HepG2 (cell line): ENCODE data around the gene GGPS1. TPM values are rescaled to one million over a fixed set of nuclear protein-coding genes. Genes with fewer than 3 reads are reported as not detected.

ENCODE experiments used
- ATAC-seq: fragments of 200-7000 bp; cut with Tn5 transposase; 3 replicates; pipeline ENCODE4 v1.9.1; 2020; ENCODE audit warnings: mild to moderate bottlenecking, moderate library complexity
- BruUV-seq: library from RNA; stranded (reverse); fragments of 400-500 nt; replicated peaks from 2 replicates; lab custom pipeline; 2021; lab: Mats Ljungman, UMichigan
- CTCF ChIA-PET: fragments of 300-600 bp; formaldehyde crosslinking; extraction: SDS; loops from one replicate; lab custom pipeline; 2021; ENCODE audit warnings: low total read pairs, inconsistent platforms, low intra/inter-chr PET ratio; lab: Yijun Ruan, JAX
- POLR2A ChIA-PET: fragments of 350-600 bp; sonication (Branson Sonifier 250); formaldehyde crosslinking; loops from one replicate; lab custom pipeline; 2020; ENCODE audit warnings: antibody characterized with exemption, inconsistent platforms; lab: Yijun Ruan, JAX
- DNase-seq: peaks from one replicate; pipeline ENCODE4 v3.0.0-alpha.2; 2015; ENCODE audit warnings: low spot score
- FAIRE-seq: peaks from 3 replicates; lab custom pipeline; 2011; peaks lifted over from hg19 to GRCh38; lab: Jason Lieb, UNC
- H2AFZ ChIP-seq: one replicate; pipeline ENCODE4 v1.6.1; 2011; ENCODE audit warnings: low read length, inconsistent platforms
- H3K27ac ChIP-seq: fragments of 300-600 bp; 3 replicates; pipeline ENCODE4 v1.8.0; 2011; ENCODE audit warnings: mixed run types, mild to moderate bottlenecking, mixed read lengths, low read length, inconsistent platforms; ENCODE audit not compliant: insufficient read depth; ENCODE audit errors: extremely low read length
- H3K27me3 ChIP-seq, 2 experiments: fragments of 200-600 bp in 1 of 2; 2 replicates in 1 of 2; 3 replicates in 1 of 2; pipeline versions ENCODE4 v1.6.0 to v1.8.0; 2011; ENCODE audit warnings: low read length in 2 of 2, mild to moderate bottlenecking in 2 of 2, moderate library complexity in 2 of 2, inconsistent platforms in 1 of 2; ENCODE audit not compliant: insufficient read depth in 2 of 2, control insufficient read depth in 1 of 2
- H3K36me3 ChIP-seq, 2 experiments: fragments of 200-600 bp in 1 of 2; replicated peaks in 1 of 2; 2 replicates in 1 of 2; 3 replicates in 1 of 2; pipeline versions ENCODE4 v1.5.1 to v1.8.0; 2011; ENCODE audit warnings: low read length in 2 of 2, inconsistent platforms in 1 of 2; ENCODE audit not compliant: insufficient read depth in 2 of 2, control insufficient read depth in 1 of 2
- H3K4me1 ChIP-seq: 2 replicates; pipeline ENCODE4 v1.5.1; 2012; ENCODE audit warnings: low read length, inconsistent platforms; ENCODE audit not compliant: insufficient read depth
- H3K4me2 ChIP-seq: 2 replicates; pipeline ENCODE4 v1.6.0; 2011; ENCODE audit warnings: low read depth, low read length, inconsistent platforms
- H3K4me3 ChIP-seq, 3 experiments: fragments of 200-600 bp in 1 of 3; sonication (generic), shearing (Covaris generic) in 1 of 3; replicated peaks in 1 of 3; 2 replicates each; pipeline ENCODE4 v1.5.1; 2011 to 2016; ENCODE audit warnings: low read length in 3 of 3, inconsistent platforms in 2 of 3, low read depth in 2 of 3, mild to moderate bottlenecking in 2 of 3, control low read depth in 1 of 3, mixed read lengths in 1 of 3; ENCODE audit not compliant: insufficient read depth in 1 of 3
- H3K79me2 ChIP-seq: one replicate; pipeline ENCODE4 v1.6.1; 2011; ENCODE audit warnings: low read length, inconsistent platforms; ENCODE audit not compliant: insufficient read depth
- H3K9ac ChIP-seq: 2 replicates; pipeline ENCODE4 v1.6.0; 2011; ENCODE audit warnings: mild to moderate bottlenecking, low read depth, low read length, inconsistent platforms; ENCODE audit not compliant: insufficient read depth
- H3K9me3 ChIP-seq: 2 replicates; pipeline ENCODE4 v1.5.1; 2012; ENCODE audit warnings: mild to moderate bottlenecking, low read length
- H4K20me1 ChIP-seq: 2 replicates; pipeline ENCODE4 v1.6.0; 2011; ENCODE audit warnings: inconsistent platforms, mild to moderate bottlenecking, low read length, moderate library complexity; ENCODE audit not compliant: insufficient read depth
- ARNTL ChIP-seq: sonication (generic); formaldehyde crosslinking; IDR thresholded peaks from 2 replicates; pipeline ENCODE4 v1.4.0; 2020; ENCODE audit warnings: mild to moderate bottlenecking, missing genetic modification reagents
- ETV6 ChIP-seq: sonication (generic); formaldehyde crosslinking; conservative IDR thresholded peaks from 2 replicates; pipeline ENCODE4 v1.4.0; 2020; ENCODE audit warnings: missing genetic modification reagents
- GRHL1 ChIP-seq: sonication (generic); formaldehyde crosslinking; conservative IDR thresholded peaks from 2 replicates; pipeline ENCODE4 v1.8.0; 2022; ENCODE audit warnings: missing genetic modification reagents
- GTF2F1 ChIP-seq: fragments of 150-350 bp; IDR thresholded peaks from 2 replicates; pipeline ENCODE4 v1.6.1; 2014; ENCODE audit warnings: low read length
- HNRNPK ChIP-seq: fragments of 200-400 bp; formaldehyde crosslinking; IDR thresholded peaks from 2 replicates; pipeline ENCODE4 v1.6.1; 2018; ENCODE audit warnings: low read length, low read depth, moderate library complexity, mild to moderate bottlenecking; ENCODE audit not compliant: poor library complexity, severe bottlenecking
- ISX ChIP-seq: sonication (generic); formaldehyde crosslinking; conservative IDR thresholded peaks from 2 replicates; pipeline ENCODE4 v1.5.0; 2020; ENCODE audit warnings: missing genetic modification reagents
- JDP2 ChIP-seq: sonication (generic); formaldehyde crosslinking; IDR thresholded peaks from 2 replicates; pipeline ENCODE4 v1.8.1; 2022; ENCODE audit warnings: missing genetic modification reagents, borderline replicate concordance
- MAF1 ChIP-seq: sonication (generic); formaldehyde crosslinking; IDR thresholded peaks from 2 replicates; pipeline ENCODE4 v1.5.0; 2020; ENCODE audit warnings: missing genetic modification reagents, borderline replicate concordance
- MYC ChIP-seq: sonication (generic); formaldehyde crosslinking; IDR thresholded peaks from 2 replicates; pipeline ENCODE4 v1.9.0; 2021; ENCODE audit warnings: missing genetic modification reagents, borderline replicate concordance
- NCOR1 ChIP-seq: fragments of 200-600 bp; sonication (generic); IDR thresholded peaks from 2 replicates; pipeline ENCODE4 v1.7.0; 2017; ENCODE audit warnings: antibody characterized with exemption, low read length, borderline replicate concordance
- NR1H2 ChIP-seq: sonication (generic); formaldehyde crosslinking; IDR thresholded peaks from 2 replicates; pipeline ENCODE4 v1.8.1; 2022; ENCODE audit warnings: low read depth, missing genetic modification reagents, borderline replicate concordance
- SMARCE1 ChIP-seq: fragments of 450-650 bp; IDR thresholded peaks from 2 replicates; pipeline ENCODE4 v1.6.1; 2017; ENCODE audit warnings: borderline replicate concordance
- SMYD3 ChIP-seq: sonication (generic); formaldehyde crosslinking; IDR thresholded peaks from 2 replicates; pipeline ENCODE4 v1.8.1; 2023; ENCODE audit warnings: mild to moderate bottlenecking, missing genetic modification reagents
- ZBTB3 ChIP-seq: sonication (generic); formaldehyde crosslinking; IDR thresholded peaks from 2 replicates; pipeline ENCODE4 v1.4.0; 2020; ENCODE audit warnings: low read depth, mild to moderate bottlenecking, moderate library complexity, missing genetic modification reagents, borderline replicate concordance
- ZMAT5 ChIP-seq: sonication (generic); formaldehyde crosslinking; IDR thresholded peaks from 2 replicates; pipeline ENCODE4 v1.5.0; 2020; ENCODE audit warnings: mild to moderate bottlenecking, low read depth, missing genetic modification reagents, borderline replicate concordance
- ZNF513 ChIP-seq: sonication (generic); formaldehyde crosslinking; conservative IDR thresholded peaks from 2 replicates; pipeline ENCODE4 v1.5.0; 2020; ENCODE audit warnings: missing genetic modification reagents
- ZNF550 ChIP-seq: sonication (generic); formaldehyde crosslinking; IDR thresholded peaks from 2 replicates; pipeline ENCODE4 v1.4.0; 2020; ENCODE audit warnings: mild to moderate bottlenecking, missing genetic modification reagents, borderline replicate concordance
- ZNF652 ChIP-seq: IDR thresholded peaks from 2 replicates; pipeline ENCODE4 v1.6.1; 2016; ENCODE audit warnings: low read depth, borderline replicate concordance
- ZSCAN20 ChIP-seq: sonication (generic); formaldehyde crosslinking; IDR thresholded peaks from 2 replicates; pipeline ENCODE4 v1.4.0; 2020; ENCODE audit warnings: missing genetic modification reagents, mild to moderate bottlenecking, borderline replicate concordance
- WGBS: methylation state at CpG from one replicate; pipeline ENCODE4 v1.1.6; 2017; ENCODE audit warnings: low lambda C conversion rate; 5-methylcytosine and 5-hydroxymethylcytosine counted together
- in situ Hi-C: cut with HindIII; loops from 2 replicates; pipeline ENCODE4 v1.10.0; 2017; ENCODE audit warnings: low pct_unique_long_range_greater_than_20kb; ENCODE audit not compliant: extremely low pct_ligation_motif_present
- intact Hi-C: fragments of 100-400 bp; cut with micrococcal nuclease; formaldehyde crosslinking; loops from one replicate; pipeline ENCODE4 v1.10.0; 2022; ENCODE audit not compliant: unreplicated experiment
- polyA plus RNA-seq, 8 experiments: library from polyadenylated mRNA; depleted of rRNA in 3 of 8; stranded (reverse) in 7 of 8; unstranded in 1 of 8; fragments of >200 nt; fragmentation: Illumina TruSeq in 4 of 8; extraction: Trizol in 4 of 8; gene quantifications; 2 replicates each; pipeline versions ENCODE4 v1.2.1 to v1.2.3, GENCODE V29; 2011 to 2016; ENCODE audit warnings: low read depth in 4 of 8, missing spikeins in 1 of 8, mixed read lengths in 1 of 8; ENCODE audit not compliant: insufficient read depth in 1 of 8
- total RNA-seq, 5 experiments: library from RNA; depleted of rRNA; stranded (reverse); fragments of >200 nt; fragmentation: Illumina TruSeq; extraction: Trizol; gene quantifications; 2 replicates each; pipeline ENCODE4 v1.2.3, GENCODE V29; 2016; ENCODE audit warnings: low read depth in 1 of 5
- TF ChIP-seq, protein P1 (sequence below): sonication (generic); formaldehyde crosslinking; IDR thresholded peaks from 2 replicates; pipeline ENCODE4 v1.4.0; 2020; ENCODE audit warnings: mild to moderate bottlenecking, missing genetic modification reagents

GGPS1 gene
- total and polyA plus RNA-seq, 2 of the 13 experiments (the other 11 are each of a cell fraction or from before 2014, with no cell fraction given): 28.8 to 42.6 TPM

DNA sequence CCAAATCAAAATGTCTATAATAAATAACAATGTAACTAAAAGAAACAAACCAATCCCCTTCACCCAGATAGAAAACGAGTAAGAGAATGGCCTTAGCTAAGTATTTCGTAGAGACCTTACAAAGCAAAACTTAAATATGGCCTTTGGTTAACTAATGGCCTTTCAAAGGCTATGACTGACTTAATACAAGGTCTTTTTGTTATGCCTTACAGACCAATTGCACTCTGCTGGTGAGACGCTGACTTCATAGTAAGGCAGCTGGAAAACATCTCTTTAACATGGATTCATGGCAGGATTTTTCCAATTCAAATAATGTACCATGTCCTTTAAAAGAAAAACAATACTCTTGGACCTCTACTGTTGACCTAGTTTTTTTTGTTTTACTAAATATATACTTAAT lies 23.1 kb downstream of the GGPS1 start:
- ATAC-seq: no peak
- no peaks in the 10 kb centered on the region for H3K9me3 ChIP-seq
- no peaks in the 10 kb centered on the region for H3K36me3 ChIP-seq
- no peak for TF ChIP-seq GTF2F1
- TF ChIP-seq MAF1 (CRISPR knock-in tag): no peak
- no peak for TF ChIP-seq ETV6 (CRISPR knock-in tag)
- no peak for TF ChIP-seq HNRNPK
- TF ChIP-seq GRHL1 (CRISPR knock-in tag): no peak
- no peak for TF ChIP-seq SMYD3
- no peak for TF ChIP-seq ZSCAN20 (CRISPR knock-in tag)
- no peak for TF ChIP-seq JDP2 (CRISPR knock-in tag)
- TF ChIP-seq SMARCE1: no peak
- TF ChIP-seq NCOR1: no peak
- no peak for TF ChIP-seq ZNF550 (CRISPR knock-in tag)
- TF ChIP-seq ZBTB3 (CRISPR knock-in tag): no peak
- no peak for TF ChIP-seq ZMAT5 (CRISPR knock-in tag)
- TF ChIP-seq MYC: no peak
- TF ChIP-seq ARNTL: no peak
- TF ChIP-seq, protein P1, sequence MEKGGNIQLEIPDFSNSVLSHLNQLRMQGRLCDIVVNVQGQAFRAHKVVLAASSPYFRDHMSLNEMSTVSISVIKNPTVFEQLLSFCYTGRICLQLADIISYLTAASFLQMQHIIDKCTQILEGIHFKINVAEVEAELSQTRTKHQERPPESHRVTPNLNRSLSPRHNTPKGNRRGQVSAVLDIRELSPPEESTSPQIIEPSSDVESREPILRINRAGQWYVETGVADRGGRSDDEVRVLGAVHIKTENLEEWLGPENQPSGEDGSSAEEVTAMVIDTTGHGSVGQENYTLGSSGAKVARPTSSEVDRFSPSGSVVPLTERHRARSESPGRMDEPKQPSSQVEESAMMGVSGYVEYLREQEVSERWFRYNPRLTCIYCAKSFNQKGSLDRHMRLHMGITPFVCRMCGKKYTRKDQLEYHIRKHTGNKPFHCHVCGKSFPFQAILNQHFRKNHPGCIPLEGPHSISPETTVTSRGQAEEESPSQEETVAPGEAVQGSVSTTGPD (CRISPR knock-in tag): no peak
- TF ChIP-seq ZNF513 (CRISPR knock-in tag): no peak
- TF ChIP-seq ISX: no peak
- no peak for TF ChIP-seq NR1H2 (CRISPR knock-in tag)
- no peak for TF ChIP-seq ZNF652
- TF ChIP-seq, all 625 proteins: peak for 0
- no peak overlapping the region for H3K9ac ChIP-seq
- no peaks in the 10 kb centered on the region for H3K4me1 ChIP-seq
- H3K27ac ChIP-seq: no peak overlapping the region
- in situ Hi-C loops (no loop called here), intact Hi-C loops (no loop called here)
- CTCF ChIA-PET: no interaction called here
- no peaks in the 10 kb centered on the region for H3K79me2 ChIP-seq
- no peaks in the 10 kb centered on the region for H4K20me1 ChIP-seq
- POLR2A ChIA-PET: interaction anchor here (0.9 kb wide), 1 partner anchor 23 kb away, joined by 4 read pairs; the partner anchor contains the start of genes ARID4B and GGPS1
- no peak overlapping the region for H3K4me3 ChIP-seq
- no peaks in the 10 kb centered on the region for H3K27me3 ChIP-seq
- H3K4me2 ChIP-seq: no peak overlapping the region
- BruUV-seq: no TSS peak
- FAIRE-seq (no peak), DNase-seq (no peak)
- no peak overlapping the region for H2AFZ ChIP-seq
- WGBS: 49% methylated on average over 3 of the region's 3 CpGs
